ENCODE results near the gene METRNL.
A peak's percentile ranks its signal among the peaks of the same experiment; 100 is the strongest.

METRNL gene

GRCh38 chr17:83077939-83078338, 1.5 kb upstream of the METRNL start:
- Histone ChIP-seq H3K4me1 (ENCODE audit: low read depth, poor library complexity, severe bottlenecking) (no peaks in the 10 kb centered on the region), H3K79me2 (ENCODE audit: insufficient read depth, low read depth) (no peaks in the 10 kb centered on the region), H4K20me1 (ENCODE audit: insufficient read depth) (no peaks in the 10 kb centered on the region), H3K36me3 (ENCODE audit: insufficient read depth) (no peaks in the 10 kb centered on the region), H3K4me3 (IDR thresholded peaks at IDR 0.05; ENCODE audit: insufficient read depth, low read depth, low read length) (no peak overlapping the region), H3K27me3 (ENCODE audit: insufficient read depth, low read depth) (peaks cover 78% of the 10 kb centered on the region), H2AFZ (ENCODE audit: low read depth) (no peak overlapping the region), H3K9ac (no peak overlapping the region), H3K4me2 (no peak overlapping the region), H3K27ac (no peak overlapping the region)
- no peak for TF ChIP-seq CTCF (conservative IDR thresholded peaks at IDR 0.05; ENCODE audit: low read depth, low read length)

- Histone ChIP-seq H3K4me3 (IDR thresholded peaks at IDR 0.05; ENCODE audit: insufficient read depth, low read depth, low read length) (no peak overlapping the region), H2AFZ (ENCODE audit: low read depth) (peak overlapping the region; percentile 44; the same call in 1 of the 2 replicates), H3K4me1 (ENCODE audit: low read depth, poor library complexity, severe bottlenecking) (no peaks in the 10 kb centered on the region), H3K36me3 (ENCODE audit: insufficient read depth) (no peaks in the 10 kb centered on the region), H3K27ac (no peak overlapping the region), H3K9ac (no peak overlapping the region), H4K20me1 (ENCODE audit: insufficient read depth) (no peaks in the 10 kb centered on the region), H3K27me3 (ENCODE audit: insufficient read depth, low read depth) (peaks cover 81% of the 10 kb centered on the region), H3K79me2 (ENCODE audit: insufficient read depth, low read depth) (no peaks in the 10 kb centered on the region), H3K4me2 (peak overlapping the region; percentile 45)
- no peak for TF ChIP-seq CTCF (conservative IDR thresholded peaks at IDR 0.05; ENCODE audit: low read depth, low read length)
These were observed 744 bp upstream of the METRNL start for GRCh38 chr17:83078378-83079351.

- H3K27me3 ChIP-seq (ENCODE audit: insufficient read depth, low read depth) = peaks cover 78% of the 10 kb centered on the region
- H3K4me2 ChIP-seq = no peak overlapping the region
- H2AFZ ChIP-seq (ENCODE audit: low read depth) = no peak overlapping the region
These were observed 563 bp downstream of the METRNL start for GRCh38 chr17:83079766-83080578.

DNA sequence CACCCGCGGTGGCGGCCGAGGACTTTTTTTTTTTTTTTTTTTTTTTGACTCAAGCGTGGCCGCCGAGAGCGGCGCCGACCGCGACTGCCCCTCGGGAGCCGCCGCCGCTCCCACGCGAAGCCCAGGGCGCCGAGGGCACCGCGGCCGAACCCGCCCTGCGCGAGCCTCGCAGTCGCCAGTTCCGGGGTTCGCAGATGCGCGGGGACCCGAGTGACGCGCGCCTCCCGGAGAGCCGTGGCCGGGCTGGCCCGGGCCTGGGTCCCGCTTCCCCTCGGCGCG, 1.1 kb downstream of the METRNL start:
- H2AFZ ChIP-seq (ENCODE audit: low read depth) = no peak overlapping the region
- no peaks in the 10 kb centered on the region for H3K36me3 ChIP-seq (ENCODE audit: insufficient read depth)
- H3K27me3 ChIP-seq (ENCODE audit: insufficient read depth, low read depth) = peaks cover 78% of the 10 kb centered on the region
- no peaks in the 10 kb centered on the region for H3K4me1 ChIP-seq (ENCODE audit: low read depth, poor library complexity, severe bottlenecking)
- H4K20me1 ChIP-seq (ENCODE audit: insufficient read depth) = no peaks in the 10 kb centered on the region
- H3K4me2 ChIP-seq = no peak overlapping the region
- no peaks in the 10 kb centered on the region for H3K79me2 ChIP-seq (ENCODE audit: insufficient read depth, low read depth)
- TF ChIP-seq CTCF (conservative IDR thresholded peaks at IDR 0.05; ENCODE audit: low read depth, low read length) = no peak
- no peak overlapping the region for H3K27ac ChIP-seq
- H3K9ac ChIP-seq = no peak overlapping the region
- H3K4me3 ChIP-seq (IDR thresholded peaks at IDR 0.05; ENCODE audit: insufficient read depth, low read depth, low read length) = no peak overlapping the region

More at GRCh38 chr17:83079766-83080578, 563 bp downstream of the METRNL start:
- no peak overlapping the region for H3K27ac ChIP-seq
- H3K36me3 ChIP-seq (ENCODE audit: insufficient read depth) = no peaks in the 10 kb centered on the region
- no peaks in the 10 kb centered on the region for H3K79me2 ChIP-seq (ENCODE audit: insufficient read depth, low read depth)
- H4K20me1 ChIP-seq (ENCODE audit: insufficient read depth) = no peaks in the 10 kb centered on the region
- no peak for TF ChIP-seq CTCF (conservative IDR thresholded peaks at IDR 0.05; ENCODE audit: low read depth, low read length)
- no peaks in the 10 kb centered on the region for H3K4me1 ChIP-seq (ENCODE audit: low read depth, poor library complexity, severe bottlenecking)
- no peak overlapping the region for H3K4me3 ChIP-seq (IDR thresholded peaks at IDR 0.05; ENCODE audit: insufficient read depth, low read depth, low read length)
- H3K9ac ChIP-seq = no peak overlapping the region

All from KMS-11 (cell line).